Gastrocnemius medialis (tissue), 4 donors: Measurements from ENCODE around the gene GALNT16. TPM values are rescaled to one million over a fixed set of nuclear protein-coding genes. Genes with fewer than 3 reads are reported as not detected.

Experiments
- ATAC-seq, 2 donors: fragments of 150-250 bp; one replicate each; pipeline ENCODE4 v1.9.1; 2016
- DNase-seq, 2 donors: peaks; one replicate each; pipeline ENCODE4 v3.0.0-alpha.2; 2019
- H3K27ac ChIP-seq, 4 donors: fragments of 200-600 bp; sonication (generic); 1 replicate in 1 of 4; 2 replicates in 3 of 4; pipeline ENCODE4 v1.5.1; 2016 to 2018; ENCODE audit warnings: mild to moderate bottlenecking in 2 of 4, moderate library complexity in 1 of 4
- H3K27me3 ChIP-seq, 3 donors: fragments of 200-600 bp; sonication (generic) in 2 of 3; 1 replicate in 1 of 3; 2 replicates in 2 of 3; pipeline versions ENCODE4 v1.5.1 to v1.6.0; 2016 to 2019; ENCODE audit warnings: mild to moderate bottlenecking in 1 of 3, moderate library complexity in 1 of 3
- H3K36me3 ChIP-seq, 2 donors: fragments of 200-600 bp; sonication (generic) in 1 of 2; one replicate each; pipeline ENCODE4 v1.5.1; 2017 to 2018
- H3K4me1 ChIP-seq, 2 donors: fragments of 200-600 bp; sonication (generic) in 1 of 2; one replicate each; pipeline ENCODE4 v1.5.1; 2016 to 2017; ENCODE audit warnings: mild to moderate bottlenecking in 2 of 2
- H3K4me3 ChIP-seq, 4 donors: fragments of 200-600 bp; sonication (generic) in 3 of 4; 1 replicate in 1 of 4; 2 replicates in 3 of 4; pipeline ENCODE4 v1.5.1; 2016 to 2019; ENCODE audit warnings: mild to moderate bottlenecking in 2 of 4
- H3K9me3 ChIP-seq, 3 donors: fragments of 200-600 bp; sonication (generic) in 2 of 3; 1 replicate in 1 of 3; 2 replicates in 2 of 3; pipeline ENCODE4 v1.5.1; 2016 to 2019
- POLR2A ChIP-seq, 2 donors: fragments of 450-650 bp; IDR thresholded peaks; one replicate each; pipeline ENCODE4 v1.6.1; 2017; ENCODE audit warnings: antibody characterized with exemption in 2 of 2, mild to moderate bottlenecking in 2 of 2, moderate library complexity in 2 of 2
- in situ Hi-C, 4 donors: fragments of 200-750 bp; cut with MboI; loops; one replicate each; pipeline versions ENCODE4 v1.15.0 to v1.8.0; 2017; ENCODE audit warnings: low sequenced_read_pairs in 4 of 4
- intact Hi-C: fragments of 100-400 bp; cut with DNase I; formaldehyde crosslinking; loops from one replicate; pipeline ENCODE4 v1.15.1; 2023; ENCODE audit warnings: low total_unique reads
- total RNA-seq, 4 donors: library from RNA; depleted of rRNA; stranded (reverse); fragments of >200 nt; gene quantifications; one replicate each; pipeline versions ENCODE4 v1.1.0 to v1.2.3, GENCODE V29; 2016
- TF ChIP-seq, protein P1 (sequence below), 5 experiments: fragments of 450-650 bp in 3 of 5; fragments of 200-600 bp in 2 of 5; sonication (generic) in 2 of 5; IDR thresholded peaks in 4 of 5; conservative IDR thresholded peaks in 1 of 5; 1 replicate in 4 of 5; 2 replicates in 1 of 5; pipeline ENCODE4 v1.5.1; 2016 to 2019; ENCODE audit warnings: antibody characterized with exemption in 5 of 5, mild to moderate bottlenecking in 3 of 5, moderate library complexity in 3 of 5

Gene GALNT16
- total RNA-seq, 4 donors from 2014 or later: 0.15 to 2.7 (median 1.7) TPM

DNA sequence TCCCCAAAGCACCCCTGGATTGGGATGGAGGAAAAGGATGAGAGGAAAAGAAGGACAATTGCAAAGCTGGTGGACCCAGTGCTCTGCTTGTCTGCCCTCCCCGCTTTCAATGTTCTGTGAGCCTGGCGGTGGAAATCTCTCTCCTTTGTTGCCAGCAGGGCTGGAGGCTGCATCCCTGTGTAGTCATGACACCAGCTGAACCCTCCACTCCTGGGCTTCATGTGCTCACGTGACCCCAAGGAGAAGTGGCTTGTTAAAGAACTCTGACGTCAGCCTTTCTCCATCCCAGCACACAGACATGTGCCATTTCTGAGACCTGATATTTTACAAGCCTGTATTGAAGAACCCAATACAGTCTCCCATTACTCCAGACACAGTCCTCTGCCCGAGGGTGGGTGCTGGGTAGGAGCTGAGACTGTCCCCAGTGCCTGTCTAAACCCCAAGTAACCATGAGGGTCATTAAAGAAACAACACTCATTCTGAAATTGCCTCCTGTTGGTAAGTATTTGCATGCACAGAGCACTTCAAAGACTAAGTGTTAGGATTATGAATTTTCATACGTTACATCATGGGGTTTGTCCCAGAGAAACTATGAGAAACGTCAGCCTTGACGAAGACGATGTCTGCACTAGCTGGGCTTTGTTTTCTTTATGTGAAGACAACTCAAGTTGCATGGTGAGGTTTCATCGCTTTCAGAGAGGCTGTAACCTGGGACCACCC, 21.7 kb downstream of the GALNT16 start:
- ATAC-seq: no peak
- Histone ChIP-seq H3K9me3 (no peaks in the 10 kb centered on the region), H3K4me1 (no peaks in the 10 kb centered on the region), H3K4me3 (no peak overlapping the region), H3K36me3 (no peaks in the 10 kb centered on the region), H3K27me3 (no peaks in the 10 kb centered on the region), H3K27ac (no peak overlapping the region)
- TF ChIP-seq POLR2A (IDR thresholded peaks at IDR 0.05): no peak
- TF ChIP-seq, protein P1, sequence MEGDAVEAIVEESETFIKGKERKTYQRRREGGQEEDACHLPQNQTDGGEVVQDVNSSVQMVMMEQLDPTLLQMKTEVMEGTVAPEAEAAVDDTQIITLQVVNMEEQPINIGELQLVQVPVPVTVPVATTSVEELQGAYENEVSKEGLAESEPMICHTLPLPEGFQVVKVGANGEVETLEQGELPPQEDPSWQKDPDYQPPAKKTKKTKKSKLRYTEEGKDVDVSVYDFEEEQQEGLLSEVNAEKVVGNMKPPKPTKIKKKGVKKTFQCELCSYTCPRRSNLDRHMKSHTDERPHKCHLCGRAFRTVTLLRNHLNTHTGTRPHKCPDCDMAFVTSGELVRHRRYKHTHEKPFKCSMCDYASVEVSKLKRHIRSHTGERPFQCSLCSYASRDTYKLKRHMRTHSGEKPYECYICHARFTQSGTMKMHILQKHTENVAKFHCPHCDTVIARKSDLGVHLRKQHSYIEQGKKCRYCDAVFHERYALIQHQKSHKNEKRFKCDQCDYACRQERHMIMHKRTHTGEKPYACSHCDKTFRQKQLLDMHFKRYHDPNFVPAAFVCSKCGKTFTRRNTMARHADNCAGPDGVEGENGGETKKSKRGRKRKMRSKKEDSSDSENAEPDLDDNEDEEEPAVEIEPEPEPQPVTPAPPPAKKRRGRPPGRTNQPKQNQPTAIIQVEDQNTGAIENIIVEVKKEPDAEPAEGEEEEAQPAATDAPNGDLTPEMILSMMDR (IDR thresholded peaks at IDR 0.05 in 4 of 5, conservative IDR thresholded peaks at IDR 0.05 in 1 of 5): no peak
- in situ Hi-C loops: no loop called here
- DNase-seq: no peak
- intact Hi-C loops: no loop called here

DNA sequence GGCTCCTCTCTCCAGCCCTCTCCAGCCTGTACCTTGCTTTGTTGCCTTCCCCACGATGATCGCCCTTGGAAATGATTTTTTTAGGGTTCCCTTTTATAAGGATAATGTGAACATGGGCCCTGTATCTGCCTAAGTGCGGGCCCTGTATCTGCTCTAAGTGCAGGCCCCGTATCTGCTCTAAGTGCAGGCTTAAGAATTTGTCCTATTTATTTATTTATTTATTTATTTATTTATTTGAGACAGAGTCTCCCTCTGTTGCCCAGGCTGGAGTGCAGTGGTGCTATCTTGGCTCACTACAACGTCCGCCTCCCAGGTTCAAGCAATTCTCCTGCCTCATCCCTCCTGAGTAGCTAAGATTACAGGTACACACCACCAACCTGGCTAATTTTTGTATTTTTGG, 22.5 kb downstream of the GALNT16 start:
- no peaks in the 10 kb centered on the region for H3K27me3 ChIP-seq
- in situ Hi-C loops: no loop called here
- intact Hi-C loops: no loop called here
- no peaks in the 10 kb centered on the region for H3K9me3 ChIP-seq
- peaks cover 0 to 4% of the 10 kb centered on the region in 2 donors for H3K4me1 ChIP-seq
- H3K36me3 ChIP-seq: no peaks in the 10 kb centered on the region
- ATAC-seq: no peak
- H3K4me3 ChIP-seq: no peak overlapping the region
- H3K27ac ChIP-seq: no peak overlapping the region
- TF ChIP-seq, protein P1 (IDR thresholded peaks at IDR 0.05 in 4 of 5, conservative IDR thresholded peaks at IDR 0.05 in 1 of 5): no peak
- no peak for TF ChIP-seq POLR2A (IDR thresholded peaks at IDR 0.05)
- DNase-seq: no peak

DNA sequence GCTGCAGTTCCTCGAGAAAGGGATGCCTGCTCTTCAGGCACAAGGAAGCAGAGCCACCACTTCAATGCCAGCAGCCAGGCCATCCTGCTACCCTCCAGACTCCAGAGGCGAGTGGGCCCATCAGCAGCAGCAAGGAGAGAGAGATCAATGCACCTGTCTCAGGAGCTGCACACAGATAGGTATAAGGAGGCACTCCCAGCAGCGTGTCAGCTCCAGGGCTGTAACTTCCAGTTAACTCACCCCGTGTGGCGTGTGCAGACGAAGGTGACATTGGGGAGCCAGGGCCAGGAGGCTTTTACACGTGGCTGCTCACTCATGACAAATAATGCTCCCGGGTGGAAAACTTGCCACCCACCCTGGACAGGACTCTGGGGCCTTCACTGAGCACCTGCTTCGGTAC, 24.2 kb downstream of the GALNT16 start:
- H3K27ac ChIP-seq: no peak overlapping the region
- DNase-seq (no peak), ATAC-seq (no peak)

DNA sequence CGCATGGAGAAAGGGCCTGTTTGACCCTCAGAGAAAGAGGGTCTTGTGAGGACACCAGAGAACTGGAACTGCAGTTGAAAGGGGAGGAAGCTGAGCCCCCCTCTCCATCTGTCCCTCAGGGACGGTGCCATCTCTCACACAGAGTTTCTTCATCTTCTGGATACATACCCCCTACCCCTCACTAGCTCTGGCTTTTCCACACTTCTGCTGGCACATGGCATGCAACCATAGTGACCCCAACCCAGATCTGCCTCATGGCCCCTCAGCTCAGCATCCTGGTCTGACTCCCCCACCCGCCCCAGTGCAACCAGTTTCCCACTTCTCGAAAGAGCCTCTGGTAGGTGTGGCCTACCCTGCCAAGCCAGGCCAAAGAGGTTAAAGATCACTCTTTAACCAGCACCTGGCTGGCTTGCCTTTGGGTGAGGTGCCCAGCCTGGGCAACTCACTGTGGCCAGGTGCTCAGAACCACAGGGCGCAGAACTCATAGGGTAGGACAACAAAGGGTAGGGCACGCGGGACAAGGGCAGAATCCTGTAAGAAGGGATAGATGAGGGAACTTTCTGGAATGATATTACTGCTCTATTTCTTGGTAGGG, 25.8 kb downstream of the GALNT16 start:
- Histone ChIP-seq H3K36me3 (no peaks in the 10 kb centered on the region), H3K4me1 (peaks cover 0 to 12% of the 10 kb centered on the region in 2 donors), H3K9me3 (no peaks in the 10 kb centered on the region), H3K4me3 (no peak overlapping the region), H3K27ac (no peak overlapping the region), H3K27me3 (no peaks in the 10 kb centered on the region)
- no peak for ATAC-seq
- DNase-seq: no peak
- intact Hi-C loops: no loop called here
- in situ Hi-C loops: no loop called here
- no peak for TF ChIP-seq POLR2A (IDR thresholded peaks at IDR 0.05)
- TF ChIP-seq, protein P1 (IDR thresholded peaks at IDR 0.05 in 4 of 5, conservative IDR thresholded peaks at IDR 0.05 in 1 of 5): no peak

More for the DNA sequence above, 24.2 kb downstream of the GALNT16 start:
- Histone ChIP-seq H3K4me3 (no peak overlapping the region), H3K36me3 (no peaks in the 10 kb centered on the region), H3K9me3 (no peaks in the 10 kb centered on the region), H3K27me3 (no peaks in the 10 kb centered on the region), H3K4me1 (peaks cover 0 to 5% of the 10 kb centered on the region in 2 donors)
- in situ Hi-C loops: no loop called here
- intact Hi-C loops: no loop called here
- TF ChIP-seq, protein P1 (IDR thresholded peaks at IDR 0.05 in 4 of 5, conservative IDR thresholded peaks at IDR 0.05 in 1 of 5): no peak
- TF ChIP-seq POLR2A (IDR thresholded peaks at IDR 0.05): no peak
